CD1c-positive myeloid dendritic cell (primary cell): Measurements from ENCODE around the gene CNTNAP2.

ENCODE experiments used
- DNase-seq: peaks from one replicate; pipeline ENCODE4 v3.0.0-alpha.2; 2016; ENCODE audit errors: extremely low spot score

The CNTNAP2 gene

GRCh38 chr7:146591976-146592375 lies 475.4 kb downstream of the CNTNAP2 start:
- no peak for DNase-seq

DNA sequence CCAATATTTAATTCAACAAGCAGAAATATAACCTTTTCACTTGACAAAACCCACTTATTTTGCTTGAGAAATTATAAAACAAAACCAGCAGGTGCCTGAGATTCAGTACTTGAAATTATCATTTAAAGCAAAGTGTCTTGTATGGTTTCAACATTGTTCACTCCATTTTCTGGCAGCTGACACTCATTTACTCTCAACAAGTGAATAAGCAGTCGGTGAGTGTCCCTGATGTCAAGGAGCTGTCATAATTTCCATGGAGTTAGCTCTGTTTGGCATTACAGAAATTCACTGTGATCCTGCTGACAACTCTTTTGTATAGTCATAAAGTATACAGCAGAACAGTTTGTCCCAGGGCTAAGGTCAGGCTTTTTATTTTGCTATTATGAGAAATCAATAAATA lies 490.0 kb downstream of the CNTNAP2 start:
- DNase-seq = no peak

DNA sequence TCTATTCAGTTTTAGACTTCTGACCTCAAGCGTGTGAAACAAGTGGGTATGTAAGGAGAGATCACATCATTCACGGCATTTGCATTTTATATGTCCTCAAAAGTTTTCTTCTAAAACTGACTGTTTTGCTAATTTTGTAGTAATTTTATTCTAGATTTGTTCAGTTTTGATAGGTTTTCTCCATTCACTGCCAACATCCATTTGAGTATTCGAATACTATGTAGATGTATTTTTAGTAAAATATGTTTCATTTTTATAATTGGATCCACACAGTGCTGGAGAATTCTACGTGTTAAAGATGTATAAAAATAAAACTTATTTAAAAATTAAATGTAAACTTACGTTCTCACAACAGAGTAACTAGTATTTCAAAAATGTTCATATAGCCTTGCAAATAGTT lies 503.0 kb downstream of the CNTNAP2 start:
- no peak for DNase-seq

DNA sequence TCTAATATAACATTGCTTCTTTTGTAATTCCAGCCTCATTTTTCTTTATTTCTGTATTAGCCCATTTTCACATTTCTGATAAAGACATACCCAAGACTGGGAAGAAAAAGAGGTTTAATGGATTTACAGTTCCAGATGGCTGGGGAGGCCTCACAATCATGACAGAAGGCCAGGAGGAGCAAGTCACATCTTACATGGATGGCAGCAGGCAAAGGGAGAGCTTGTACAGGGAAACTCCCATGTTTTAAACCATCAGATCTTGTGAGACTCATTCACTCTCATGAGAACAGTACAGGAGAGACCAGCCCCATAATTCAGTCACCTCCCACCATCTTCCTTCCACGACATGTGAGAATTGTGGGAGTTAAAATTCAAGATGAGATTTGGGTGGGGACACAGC lies 510.3 kb downstream of the CNTNAP2 start:
- DNase-seq = no peak

DNA sequence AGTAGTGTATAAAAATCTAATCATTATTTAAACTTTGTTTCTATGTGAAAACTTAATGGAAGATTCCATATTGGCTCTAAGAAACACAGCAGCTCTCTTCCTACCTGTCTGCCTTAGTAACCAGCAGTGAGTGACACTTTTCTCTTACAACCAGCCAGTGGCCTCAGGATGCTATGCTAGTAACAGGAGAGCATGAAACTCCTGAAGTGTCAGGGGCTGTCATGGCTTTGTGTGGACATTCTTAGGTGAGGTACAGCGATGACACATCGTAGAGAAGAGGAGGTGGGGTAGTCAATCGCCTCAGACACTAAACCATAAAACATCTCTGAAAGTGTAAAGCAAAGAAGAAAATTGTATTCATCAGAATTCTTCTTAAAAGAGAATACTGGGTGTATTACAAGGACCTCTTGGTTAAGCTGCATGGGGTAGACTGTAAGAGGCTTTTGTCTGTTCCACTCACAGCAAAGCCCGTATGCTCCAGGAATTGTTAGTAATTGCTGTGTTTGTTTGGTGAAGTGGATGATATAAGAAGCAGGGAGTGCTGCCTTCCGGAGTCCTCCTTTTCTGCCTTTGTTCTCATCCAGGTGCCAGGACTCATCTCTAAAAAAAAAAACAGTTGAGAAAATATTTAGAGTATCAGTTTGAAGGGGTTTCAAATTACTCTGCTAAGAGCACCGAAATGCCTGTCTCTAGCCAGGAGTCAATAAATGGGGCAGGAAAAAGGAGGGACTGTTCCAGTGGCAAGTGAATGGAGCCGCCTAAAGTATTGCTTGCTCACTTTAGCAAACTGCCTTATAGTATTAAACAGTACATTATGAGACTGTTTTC lies 518.8 kb downstream of the CNTNAP2 start:
- DNase-seq = no peak

DNA sequence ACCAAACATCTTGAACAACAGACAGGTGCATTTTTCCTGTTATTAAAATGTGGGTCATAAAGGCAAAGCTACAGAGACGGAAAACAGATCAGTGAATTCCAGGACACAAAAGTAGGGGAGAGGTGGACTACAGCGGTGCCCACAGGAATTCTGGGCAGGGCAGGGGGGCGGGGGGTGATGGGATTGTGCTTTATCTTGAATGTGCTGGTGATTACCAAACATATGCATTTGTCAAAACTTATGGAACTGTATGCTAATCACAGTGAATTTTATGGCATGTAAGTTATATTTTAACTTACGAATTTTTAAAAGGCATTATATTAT lies 519.4 kb downstream of the CNTNAP2 start:
- no peak for DNase-seq

GRCh38 chr7:146636581-146636980 lies 520.0 kb downstream of the CNTNAP2 start:
- no peak for DNase-seq

- no peak for DNase-seq
Measured at GRCh38 chr7:146639291-146639690, 522.7 kb downstream of the CNTNAP2 start.

GRCh38 chr7:146641491-146641890 lies 524.9 kb downstream of the CNTNAP2 start:
- DNase-seq = no peak

DNA sequence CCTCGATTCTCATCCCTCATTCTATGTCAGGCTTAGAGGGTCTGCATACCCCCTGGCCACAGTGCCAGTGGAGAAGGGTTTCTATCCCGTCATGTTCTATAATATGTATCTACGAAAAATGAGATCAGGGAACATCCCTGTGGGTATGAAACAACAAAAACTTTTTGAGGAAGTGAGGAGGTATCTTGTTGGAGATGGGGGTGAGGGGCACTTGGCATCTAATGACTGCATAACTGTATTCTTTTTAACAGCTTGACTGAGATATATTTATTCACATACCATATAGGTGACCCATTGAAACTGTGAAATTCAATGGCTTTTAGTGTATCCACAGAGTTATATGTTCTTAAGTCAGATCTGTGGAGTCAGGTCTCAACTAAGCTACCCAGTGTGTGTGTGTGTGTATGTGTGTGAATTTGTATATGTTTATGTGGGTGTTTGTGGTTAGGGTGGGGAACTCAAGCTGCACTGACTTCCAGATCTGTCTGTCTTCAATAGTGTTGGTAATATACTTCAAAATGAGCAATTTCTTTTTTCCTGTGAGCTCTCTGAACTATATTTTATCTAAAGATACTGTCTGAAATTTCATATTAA lies 528.9 kb downstream of the CNTNAP2 start:
- no peak for DNase-seq

- DNase-seq = no peak
Measured at GRCh38 chr7:146647445-146647844, 530.8 kb downstream of the CNTNAP2 start.

GRCh38 chr7:146652176-146652575 lies 535.6 kb downstream of the CNTNAP2 start:
- DNase-seq = no peak

GRCh38 chr7:146654048-146654447 lies 537.4 kb downstream of the CNTNAP2 start:
- DNase-seq = no peak

GRCh38 chr7:146655928-146656797 lies 539.6 kb downstream of the CNTNAP2 start:
- no peak for DNase-seq

GRCh38 chr7:146656988-146657387 lies 540.4 kb downstream of the CNTNAP2 start:
- no peak for DNase-seq

GRCh38 chr7:146658604-146659003 lies 542.0 kb downstream of the CNTNAP2 start:
- DNase-seq = no peak

- no peak for DNase-seq
Measured at GRCh38 chr7:146659732-146660131, 543.1 kb downstream of the CNTNAP2 start.

DNA sequence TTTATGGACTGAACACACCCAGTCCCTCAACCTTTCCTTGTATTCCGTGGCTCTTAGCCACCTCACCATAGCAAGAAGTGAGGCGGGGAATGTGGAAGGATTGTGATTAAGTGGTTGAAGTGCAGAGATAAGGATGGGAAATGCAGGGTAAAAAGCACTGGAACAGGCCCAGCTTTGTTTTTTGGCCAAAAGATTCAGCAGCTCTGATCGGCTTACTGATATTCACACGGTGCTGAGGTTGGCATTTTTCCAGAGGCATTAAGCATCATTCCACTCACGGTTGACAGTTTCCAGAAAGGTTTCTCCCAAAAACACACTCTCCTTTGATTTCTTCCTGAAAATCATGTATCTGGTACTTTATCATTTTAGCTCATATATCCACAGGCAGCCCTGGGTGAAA lies 544.2 kb downstream of the CNTNAP2 start:
- no peak for DNase-seq

DNA sequence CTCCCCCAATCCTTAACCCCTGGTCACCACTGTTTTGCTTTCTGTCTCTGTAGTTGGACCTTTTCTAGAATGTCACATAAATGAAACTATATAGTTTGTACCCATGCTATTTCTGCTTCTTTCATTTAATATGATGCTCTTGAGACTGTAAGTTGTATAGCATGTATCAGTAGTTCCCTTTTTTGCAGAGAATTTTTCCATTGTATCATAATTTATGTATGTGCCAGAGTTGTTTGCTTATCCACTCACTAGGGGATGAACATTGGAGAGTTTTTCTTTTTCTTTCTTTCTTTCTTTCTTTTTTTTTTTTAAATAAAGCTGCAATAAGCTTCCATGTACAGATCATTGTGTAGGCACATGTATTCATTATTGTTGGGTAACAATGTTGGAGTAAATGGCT lies 544.8 kb downstream of the CNTNAP2 start:
- DNase-seq = no peak

DNA sequence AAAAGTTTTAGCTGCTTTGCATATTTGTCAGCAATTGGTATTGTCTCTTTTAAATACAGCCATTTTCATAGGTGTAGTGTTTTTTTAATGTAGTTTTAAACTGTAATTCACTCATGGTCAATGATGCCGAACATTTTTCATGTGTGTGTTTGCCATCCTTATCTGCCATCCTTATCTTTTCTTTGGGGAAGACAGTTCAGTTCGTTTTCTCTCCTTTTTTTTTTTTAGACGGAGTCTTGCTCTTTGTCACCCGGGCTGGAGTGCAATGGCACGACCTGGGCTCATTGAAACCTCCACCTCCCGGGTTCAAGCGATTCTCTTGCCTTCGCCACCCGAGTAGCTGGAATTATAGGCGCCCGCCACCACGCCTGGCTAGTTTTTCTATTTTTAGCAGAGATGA lies 545.3 kb downstream of the CNTNAP2 start:
- no peak for DNase-seq

DNA sequence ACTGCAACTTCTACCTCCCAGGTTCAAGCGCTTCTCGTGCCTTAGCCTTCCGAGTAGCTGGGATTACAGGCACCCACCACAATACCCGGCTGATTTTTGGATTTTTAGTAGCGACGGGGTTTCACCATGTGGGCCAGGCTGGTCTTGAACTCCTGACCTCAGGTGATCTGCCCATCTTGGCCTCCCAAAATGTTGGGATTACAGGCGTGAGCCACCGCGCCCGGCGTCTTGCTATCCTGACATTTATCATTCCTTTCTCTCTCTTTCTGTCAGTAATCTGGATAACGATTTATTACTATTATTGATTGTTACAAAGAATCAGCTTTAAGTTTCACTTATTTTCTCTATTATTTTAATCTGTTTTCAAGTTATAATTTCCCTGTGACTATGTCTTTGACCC lies 548.4 kb downstream of the CNTNAP2 start:
- no peak for DNase-seq

DNA sequence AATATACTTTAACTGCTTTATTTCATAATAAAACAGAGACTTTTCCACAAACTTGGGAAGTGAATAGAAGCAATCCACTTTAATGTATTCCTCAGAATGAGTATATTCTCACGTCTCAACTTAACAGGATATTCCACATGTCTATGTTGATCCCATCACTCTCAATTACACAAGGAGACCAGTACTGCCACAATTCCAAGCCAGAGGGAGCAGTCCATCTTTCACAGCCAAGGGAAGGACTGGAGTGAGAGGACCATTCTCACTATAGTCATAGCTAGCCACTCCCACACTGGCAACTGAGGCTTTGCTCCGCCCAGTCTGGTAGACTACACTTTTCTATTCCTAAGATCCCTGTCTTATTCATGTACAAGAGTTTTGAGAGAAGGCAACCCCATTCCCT lies 553.9 kb downstream of the CNTNAP2 start:
- no peak for DNase-seq

GRCh38 chr7:146681487-146681886 lies 564.9 kb downstream of the CNTNAP2 start:
- no peak for DNase-seq
